ENCODE data around the gene FOXG1. TPM values are rescaled to one million over a fixed set of nuclear protein-coding genes. Genes with fewer than 3 reads are reported as not detected.

The FOXG1 gene
- total RNA-seq, 4 donors from 2014 or later = not detected

GRCh38 chr14:28755884-28756268, 10.7 kb upstream of the FOXG1 start:
- H3K36me3 ChIP-seq = no peaks in the 10 kb centered on the region
- H3K27ac ChIP-seq = no peak overlapping the region
- H3K27me3 ChIP-seq = peaks cover 82% of the 10 kb centered on the region
- H3K9me3 ChIP-seq = no peaks in the 10 kb centered on the region
- H3K4me1 ChIP-seq = peaks cover 15% of the 10 kb centered on the region
- no peak for DNase-seq (ENCODE audit: low spot score in 2 of 2)
- 5% methylated on average over 3 of the region's 3 CpGs for WGBS
- no peak overlapping the region for H3K4me3 ChIP-seq
- TF ChIP-seq POLR2A (IDR thresholded peaks at IDR 0.05) = no peak
- TF ChIP-seq CTCF (IDR thresholded peaks at IDR 0.05) = no peak
- TF ChIP-seq EP300 (IDR thresholded peaks at IDR 0.05) = no peak
- TF ChIP-seq POLR2AphosphoS5 (IDR thresholded peaks at IDR 0.05) = no peak

GRCh38 chr14:28756269-28756883, 10.2 kb upstream of the FOXG1 start:
- Histone ChIP-seq H3K36me3 (no peaks in the 10 kb centered on the region), H3K4me3 (no peak overlapping the region), H3K4me1 (peaks cover 15% of the 10 kb centered on the region), H3K27ac (no peak overlapping the region), H3K9me3 (no peaks in the 10 kb centered on the region), H3K27me3 (peaks cover 85% of the 10 kb centered on the region)
- no peak for DNase-seq (ENCODE audit: low spot score in 2 of 2)
- 5% methylated on average over 18 of the region's 18 CpGs for WGBS
- TF ChIP-seq POLR2AphosphoS5 (IDR thresholded peaks at IDR 0.05) = no peak
- no peak for TF ChIP-seq CTCF (IDR thresholded peaks at IDR 0.05)

- WGBS = 6% methylated on average over 23 of the region's 23 CpGs
- no peak for DNase-seq (ENCODE audit: low spot score in 2 of 2)
- TF ChIP-seq POLR2AphosphoS5 (IDR thresholded peaks at IDR 0.05) (no peak), CTCF (IDR thresholded peaks at IDR 0.05) (peak in 1 of 2 donors; percentile 27)
Measured at GRCh38 chr14:28756884-28757570, 9.6 kb upstream of the FOXG1 start.

GRCh38 chr14:28757786-28758185, 8.8 kb upstream of the FOXG1 start:
- Histone ChIP-seq H3K4me3 (no peak overlapping the region), H3K27ac (no peak overlapping the region), H3K36me3 (no peaks in the 10 kb centered on the region), H3K4me1 (peaks cover 15% of the 10 kb centered on the region), H3K27me3 (peaks cover 93% of the 10 kb centered on the region), H3K9me3 (no peaks in the 10 kb centered on the region)
- no peak for DNase-seq (ENCODE audit: low spot score in 2 of 2)
- TF ChIP-seq CTCF (IDR thresholded peaks at IDR 0.05) (no peak), POLR2AphosphoS5 (IDR thresholded peaks at IDR 0.05) (no peak), POLR2A (IDR thresholded peaks at IDR 0.05) (no peak), EP300 (IDR thresholded peaks at IDR 0.05) (no peak)
- WGBS = 19% methylated on average over 7 of the region's 7 CpGs

More at GRCh38 chr14:28756884-28757570, 9.6 kb upstream of the FOXG1 start:
- no peaks in the 10 kb centered on the region for H3K9me3 ChIP-seq
- peaks cover 15% of the 10 kb centered on the region for H3K4me1 ChIP-seq
- H3K4me3 ChIP-seq = no peak overlapping the region
- H3K27me3 ChIP-seq = peaks cover 92% of the 10 kb centered on the region
- H3K27ac ChIP-seq = no peak overlapping the region
- no peaks in the 10 kb centered on the region for H3K36me3 ChIP-seq

- Histone ChIP-seq H3K27me3 (peaks cover 95% of the 10 kb centered on the region), H3K27ac (no peak overlapping the region), H3K4me3 (no peak overlapping the region), H3K9me3 (no peaks in the 10 kb centered on the region), H3K36me3 (no peaks in the 10 kb centered on the region), H3K4me1 (peaks cover 15% of the 10 kb centered on the region)
- no peak for DNase-seq (ENCODE audit: low spot score in 2 of 2)
- no peak for TF ChIP-seq EP300 (IDR thresholded peaks at IDR 0.05)
- no peak for TF ChIP-seq POLR2AphosphoS5 (IDR thresholded peaks at IDR 0.05)
- no peak for TF ChIP-seq CTCF (IDR thresholded peaks at IDR 0.05)
- no peak for TF ChIP-seq POLR2A (IDR thresholded peaks at IDR 0.05)
- WGBS = 9% methylated on average over 12 of the region's 12 CpGs
Measured at GRCh38 chr14:28758253-28758884, 8.2 kb upstream of the FOXG1 start.
